Common myeloid progenitor, CD34-positive (primary cell): ENCODE data around the gene NCOA4.
"Not testable (repeated sequence)": the region's sequence is repeated elsewhere in the genome, so short reads cannot be mapped to it uniquely, and the experiment has no call there.

Experiments
- CTCF ChIA-PET: fragments of 350-600 bp; sonication (Branson Sonifier 250); formaldehyde crosslinking; loops from one replicate; lab custom pipeline; 2021; ENCODE audit warnings: antibody characterized with exemption; lab: Charles Lee
- POLR2A ChIA-PET: fragments of 350-600 bp; sonication (Branson Sonifier 250); formaldehyde crosslinking; loops from one replicate; lab custom pipeline; 2021; ENCODE audit warnings: antibody characterized with exemption; lab: Charles Lee
- DNase-seq, 3 donors: peaks; one replicate each; pipeline versions ENCODE4 v3.0.0 to v3.0.0-alpha.2; 2013
- H3K27ac ChIP-seq, 2 experiments: 1 replicate in 1 of 2; 2 replicates in 1 of 2; pipeline ENCODE4 v1.7.0; 2013; ENCODE audit warnings: inconsistent platforms in 2 of 2, low read length in 2 of 2, mild to moderate bottlenecking in 2 of 2, low read depth in 1 of 2, moderate library complexity in 1 of 2; ENCODE audit not compliant: severe bottlenecking in 2 of 2, insufficient read depth in 1 of 2, poor library complexity in 1 of 2
- H3K27me3 ChIP-seq, 5 experiments: replicated peaks in 2 of 5; 1 replicate in 3 of 5; 2 replicates in 2 of 5; pipeline versions ENCODE4 v1.6.1 to v1.7.0; 2013; ENCODE audit warnings: low read length in 4 of 5, mild to moderate bottlenecking in 2 of 5, moderate library complexity in 2 of 5, inconsistent platforms in 1 of 5; ENCODE audit not compliant: insufficient read depth in 5 of 5, control insufficient read depth in 4 of 5
- H3K36me3 ChIP-seq, 4 experiments: 1 replicate in 2 of 4; 2 replicates in 2 of 4; pipeline versions ENCODE4 v1.6.1 to v1.7.0; 2013; ENCODE audit warnings: low read length in 3 of 4, control low read depth in 1 of 4, mild to moderate bottlenecking in 1 of 4; ENCODE audit not compliant: control insufficient read depth in 4 of 4, insufficient read depth in 4 of 4
- H3K4me1 ChIP-seq, 4 experiments: 1 replicate in 3 of 4; 2 replicates in 1 of 4; pipeline versions ENCODE4 v1.6.1 to v1.7.1; 2013; ENCODE audit warnings: low read length in 3 of 4, mild to moderate bottlenecking in 3 of 4, control low read depth in 1 of 4, inconsistent platforms in 1 of 4, moderate library complexity in 1 of 4; ENCODE audit not compliant: control insufficient read depth in 4 of 4, insufficient read depth in 4 of 4; ENCODE audit errors: control extremely low read depth in 1 of 4
- H3K4me3 ChIP-seq, 7 experiments: 1 replicate in 4 of 7; 2 replicates in 3 of 7; pipeline versions ENCODE4 v1.5.1 to v1.7.0; 2013; ENCODE audit warnings: mild to moderate bottlenecking in 7 of 7, low read length in 6 of 7, moderate library complexity in 6 of 7, inconsistent platforms in 2 of 7, low read depth in 2 of 7, control low read depth in 1 of 7; ENCODE audit not compliant: insufficient read depth in 4 of 7, control insufficient read depth in 1 of 7; ENCODE audit errors: extremely low read depth in 1 of 7
- H3K9me3 ChIP-seq, 5 experiments: 1 replicate in 4 of 5; 2 replicates in 1 of 5; pipeline versions ENCODE4 v1.6.1 to v1.7.1; 2013; ENCODE audit warnings: low read length in 4 of 5, mild to moderate bottlenecking in 2 of 5, inconsistent platforms in 1 of 5, low read depth in 1 of 5, moderate library complexity in 1 of 5; ENCODE audit not compliant: control insufficient read depth in 4 of 5, insufficient read depth in 2 of 5; ENCODE audit errors: control extremely low read depth in 1 of 5
- WGBS: methylation state at CpG from one replicate; pipeline ENCODE4 v1.1.5; 2013; ENCODE audit not compliant: insufficient coverage; 5-methylcytosine and 5-hydroxymethylcytosine counted together

NCOA4 gene

GRCh38 chr10:46064269-46064817, 33.9 kb upstream of the NCOA4 start:
- Histone ChIP-seq H3K27ac (no peak overlapping the region), H3K9me3 (no peaks in the 10 kb centered on the region), H3K36me3 (no peaks in the 10 kb centered on the region), H3K27me3 (no peaks in the 10 kb centered on the region), H3K4me3 (no peak overlapping the region), H3K4me1 (peaks cover 0 to 4% (median 2%) of the 10 kb centered on the region in 4 experiments)
- 100% methylated on average over 1 of the region's 1 CpG for WGBS
- POLR2A ChIA-PET = no interaction called here
- no peak for DNase-seq
- CTCF ChIA-PET = no interaction called here

DNA sequence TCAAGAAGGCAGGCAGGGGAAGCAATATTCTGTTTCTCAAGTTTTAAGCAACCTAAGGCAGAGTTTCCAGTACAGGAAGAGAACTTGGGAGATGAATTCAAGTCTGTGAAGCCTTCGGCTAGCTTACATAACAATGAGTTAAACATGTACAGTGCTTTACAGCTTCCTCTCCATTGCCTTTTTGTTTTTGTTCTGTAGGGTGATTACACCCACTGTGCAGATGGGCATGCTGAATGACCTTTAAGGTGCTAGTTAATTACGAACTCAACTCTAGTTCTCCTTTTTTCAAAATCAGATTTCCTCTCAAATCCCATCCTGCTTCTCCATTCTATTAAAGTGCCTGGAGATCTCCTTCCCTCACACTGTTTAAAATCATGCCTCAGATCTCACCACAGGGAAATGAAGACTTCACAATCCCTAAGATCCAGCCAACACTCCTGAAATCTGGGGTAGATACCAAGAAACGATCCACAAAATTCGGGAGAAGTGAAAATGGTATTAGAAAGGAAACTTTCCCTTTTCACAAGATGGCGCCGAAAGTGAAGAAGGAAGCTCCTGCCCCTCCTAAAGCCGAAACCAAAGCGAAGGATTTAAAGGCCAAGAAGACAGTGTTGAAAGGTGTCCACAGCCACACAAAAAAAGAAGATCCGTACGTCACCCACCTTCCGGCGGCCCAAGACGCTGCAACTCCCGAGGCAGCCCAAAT, 32.5 kb upstream of the NCOA4 start:
- CTCF ChIA-PET = interaction anchor here (1.2 to 1.3 kb wide), 3 partner anchors 11 to 21 kb away, joined by 3 to 4 read pairs (median 3); no protein-coding TSS in a partner anchor
- 86% methylated on average over 11 of the region's 14 CpGs for WGBS
- H3K27ac ChIP-seq = no peak overlapping the region
- DNase-seq = no peak
- H3K4me3 ChIP-seq = no peak overlapping the region
- H3K4me1 ChIP-seq = peaks cover 0 to 4% (median 0%) of the 10 kb centered on the region in 4 experiments
- H3K36me3 ChIP-seq = no peaks in the 10 kb centered on the region
- no peaks in the 10 kb centered on the region for H3K27me3 ChIP-seq
- POLR2A ChIA-PET = no interaction called here
- no peaks in the 10 kb centered on the region for H3K9me3 ChIP-seq

- WGBS = no CpG with 5 or more reads among the region's 3 CpGs
- H3K36me3 ChIP-seq = no peaks in the 10 kb centered on the region
- H3K9me3 ChIP-seq = peaks cover 0 to 6% (median 2%) of the 10 kb centered on the region in 5 experiments
- H3K27me3 ChIP-seq = no peaks in the 10 kb centered on the region
- ChIA-PET POLR2A (no interaction called here), CTCF (no interaction called here)
- no peak for DNase-seq
- H3K4me3 ChIP-seq = no peak overlapping the region
- H3K27ac ChIP-seq = no peak overlapping the region
- H3K4me1 ChIP-seq = peaks cover 0 to 4% (median under 1%) of the 10 kb centered on the region in 4 experiments
Measured at GRCh38 chr10:46060706-46061105, 30.3 kb upstream of the NCOA4 start.

DNA sequence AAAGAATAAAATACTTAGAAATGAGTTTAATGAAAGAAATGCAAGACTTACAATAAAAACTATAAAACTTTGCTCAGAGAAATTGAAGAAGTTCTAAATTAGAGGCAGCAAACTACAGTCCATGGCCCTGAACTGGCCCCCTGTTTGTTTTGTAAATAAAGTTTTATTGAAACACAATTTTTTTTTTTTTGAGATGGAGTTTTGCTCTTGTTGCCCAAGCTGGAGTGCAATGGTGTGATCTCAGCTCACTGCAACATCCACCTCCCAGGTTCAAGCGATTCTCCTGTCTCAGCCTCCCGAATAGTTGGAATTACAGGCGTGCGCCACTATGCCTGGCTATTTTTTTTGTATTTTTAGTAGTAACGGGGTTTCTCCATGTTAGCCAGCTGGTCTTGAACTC, 27.5 kb upstream of the NCOA4 start:
- DNase-seq, CTCF ChIA-PET, H3K4me3 ChIP-seq: not testable (repeated sequence)

DNA sequence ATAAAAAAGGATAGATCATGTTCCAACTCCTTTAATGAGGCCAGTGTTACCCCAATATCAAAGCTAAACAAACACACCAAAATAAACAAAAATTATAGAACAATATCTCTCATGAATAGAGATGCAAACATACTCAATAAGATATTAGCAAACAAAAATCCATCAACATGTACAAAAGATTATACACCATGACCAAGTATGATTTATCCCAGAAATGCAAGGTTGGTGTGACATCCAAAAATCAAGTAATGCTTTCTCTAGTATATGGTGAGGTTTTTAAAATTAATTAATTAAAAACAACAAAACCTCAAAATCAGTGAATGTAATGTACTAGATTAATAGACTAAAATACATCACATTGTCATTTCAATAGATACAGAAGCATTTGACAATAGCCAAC, 26.6 kb upstream of the NCOA4 start:
- H3K9me3 ChIP-seq = peaks cover 0 to 6% (median 2%) of the 10 kb centered on the region in 5 experiments
- no peaks in the 10 kb centered on the region for H3K27me3 ChIP-seq
- CTCF ChIA-PET = no interaction called here
- H3K4me1 ChIP-seq = peaks cover 0 to 23% (median 2%) of the 10 kb centered on the region in 4 experiments
- H3K4me3 ChIP-seq = no peak overlapping the region
- POLR2A ChIA-PET = no interaction called here
- H3K36me3 ChIP-seq = no peaks in the 10 kb centered on the region
- no peak overlapping the region for H3K27ac ChIP-seq
- no peak for DNase-seq

More for the DNA sequence above, 27.5 kb upstream of the NCOA4 start:
- H3K4me1 ChIP-seq = peaks cover 0 to 22% (median 4%) of the 10 kb centered on the region in 4 experiments
- H3K27ac ChIP-seq, H3K36me3 ChIP-seq, H3K27me3 ChIP-seq, H3K9me3 ChIP-seq: not testable (repeated sequence)
- WGBS = no CpG with 5 or more reads among the region's 5 CpGs
- POLR2A ChIA-PET = interaction anchor here (0.6 kb wide), 1 partner anchor 20 kb away, joined by 3 read pairs; no protein-coding TSS in a partner anchor

GRCh38 chr10:46055771-46056170, 25.3 kb upstream of the NCOA4 start:
- Histone ChIP-seq H3K9me3 (peaks cover 0 to 6% (median 2%) of the 10 kb centered on the region in 5 experiments), H3K27ac (no peak overlapping the region), H3K27me3 (no peaks in the 10 kb centered on the region), H3K36me3 (no peaks in the 10 kb centered on the region), H3K4me3 (no peak overlapping the region), H3K4me1 (peaks cover 0 to 33% (median 3%) of the 10 kb centered on the region in 4 experiments)
- no peak for DNase-seq
- ChIA-PET CTCF (interaction anchor here (2.6 kb wide), 1 partner anchor 25 kb away, joined by 6 read pairs; no protein-coding TSS in a partner anchor), POLR2A (no interaction called here)
- WGBS = 100% methylated on average over 1 of the region's 4 CpGs
